ENCODE results near the gene SHOC2.

DNA sequence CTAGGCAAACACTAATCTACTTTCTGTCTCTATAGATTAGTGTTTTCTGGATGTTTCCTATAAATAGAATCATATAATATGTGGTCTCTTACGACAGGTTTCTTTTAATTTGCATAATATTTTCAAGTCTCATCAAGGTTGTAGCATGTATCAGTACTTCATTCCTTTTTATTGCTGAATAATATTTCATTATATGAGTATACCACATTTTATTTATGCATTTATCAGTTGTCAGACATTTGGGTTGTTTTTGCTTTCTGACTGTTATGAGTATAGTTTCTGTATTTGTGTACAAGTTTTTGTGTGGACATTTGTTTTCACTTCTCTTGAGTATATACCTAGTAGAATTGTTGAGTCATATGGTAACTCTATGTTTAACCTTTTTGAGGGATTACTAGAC lies 48.2 kb downstream of the SHOC2 start:
- no peak for TF ChIP-seq POLR2A (IDR thresholded peaks at IDR 0.05; ENCODE audit: low read depth, low read length)
- TF ChIP-seq SPI1 (IDR thresholded peaks at IDR 0.05; ENCODE audit: low read depth, low read length), result no peak
- no peak for TF ChIP-seq PAX5 (IDR thresholded peaks at IDR 0.05; ENCODE audit: insufficient read depth, low read length, severe bottlenecking)
- no peak for TF ChIP-seq POLR2AphosphoS5 (IDR thresholded peaks at IDR 0.05; ENCODE audit: low read depth, low read length)
- no peak for TF ChIP-seq POU2F2 (IDR thresholded peaks at IDR 0.05; ENCODE audit: low read depth, low read length)
- no peak for TF ChIP-seq TAF1 (IDR thresholded peaks at IDR 0.05; ENCODE audit: low read depth, low read length)
